Body of pancreas (tissue), 4 donors: ENCODE measurements around the gene CSF2.

Experiments used
- CTCF ChIP-seq, 7 experiments: fragments of 450-650 bp in 4 of 7; fragments of 200-600 bp in 3 of 7; sonication (generic) in 3 of 7; IDR thresholded peaks; one replicate each; pipeline ENCODE4 v1.5.1; 2016 to 2019; ENCODE audit warnings: antibody characterized with exemption in 7 of 7
- POLR2A ChIP-seq, 3 donors: fragments of 450-650 bp; IDR thresholded peaks; one replicate each; pipeline ENCODE4 v1.6.1; 2016; ENCODE audit warnings: antibody characterized with exemption in 3 of 3, mild to moderate bottlenecking in 2 of 3

- peak; percentile 63 to 89 (median 82) for TF ChIP-seq CTCF (IDR thresholded peaks at IDR 0.05)
- no peak for TF ChIP-seq POLR2A (IDR thresholded peaks at IDR 0.05)
Observed at GRCh38 chr5:132064738-132065331, 8.8 kb upstream of the CSF2 start.
